Upper lobe of left lung (tissue), 4 donors: Measurements from ENCODE around the gene APOBEC3F.
"Not testable (repeated sequence)": the region's sequence is repeated elsewhere in the genome, so short reads cannot be mapped to it uniquely, and the experiment has no call there.

Experiments used
- POLR2A ChIP-seq, 4 donors: fragments of 450-650 bp; IDR thresholded peaks; one replicate each; pipeline ENCODE4 v1.5.1; 2016 to 2017; ENCODE audit warnings: antibody characterized with exemption in 4 of 4, mild to moderate bottlenecking in 2 of 4
- POLR2AphosphoS5 ChIP-seq, 2 donors: sonication (generic); formaldehyde crosslinking; IDR thresholded peaks; one replicate each; pipeline ENCODE4 v1.5.1; 2017; ENCODE audit warnings: antibody characterized with exemption in 2 of 2
- TF ChIP-seq, protein P1 (sequence below), 6 experiments: fragments of 450-650 bp in 4 of 6; fragments of 200-600 bp in 2 of 6; sonication (generic) in 2 of 6; IDR thresholded peaks; one replicate each; pipeline ENCODE4 v1.5.1; 2016 to 2019; ENCODE audit warnings: antibody characterized with exemption in 6 of 6

DNA sequence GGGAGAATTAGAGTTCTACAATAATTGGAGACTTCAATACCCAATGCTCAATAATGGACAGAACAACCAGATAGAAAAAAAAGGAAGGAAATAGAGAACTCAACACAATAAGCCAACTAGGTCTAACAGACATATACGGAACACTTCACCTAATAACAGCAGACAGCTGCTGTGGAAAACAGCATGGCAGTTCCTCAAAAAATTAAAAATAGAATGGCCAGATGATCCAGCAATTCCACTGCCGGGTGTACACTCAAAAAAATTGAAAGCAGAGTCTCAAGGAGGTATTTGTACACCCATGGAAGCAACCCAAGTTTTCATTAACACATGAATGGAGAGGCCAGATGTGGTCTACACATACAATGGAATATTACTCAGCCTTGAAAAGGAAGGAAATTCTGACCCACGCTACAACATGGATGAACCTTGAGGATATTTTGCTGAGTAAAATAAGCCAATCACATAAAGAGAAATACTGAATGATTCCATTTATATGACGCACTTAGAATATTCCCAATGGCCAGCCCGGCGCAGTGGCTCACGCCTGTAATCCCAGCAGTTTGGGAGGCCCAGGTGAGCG is 32.3 kb upstream of the APOBEC3F start:
- TF ChIP-seq POLR2A, POLR2AphosphoS5 (IDR thresholded peaks at IDR 0.05): not testable (repeated sequence)
- TF ChIP-seq, protein P1, sequence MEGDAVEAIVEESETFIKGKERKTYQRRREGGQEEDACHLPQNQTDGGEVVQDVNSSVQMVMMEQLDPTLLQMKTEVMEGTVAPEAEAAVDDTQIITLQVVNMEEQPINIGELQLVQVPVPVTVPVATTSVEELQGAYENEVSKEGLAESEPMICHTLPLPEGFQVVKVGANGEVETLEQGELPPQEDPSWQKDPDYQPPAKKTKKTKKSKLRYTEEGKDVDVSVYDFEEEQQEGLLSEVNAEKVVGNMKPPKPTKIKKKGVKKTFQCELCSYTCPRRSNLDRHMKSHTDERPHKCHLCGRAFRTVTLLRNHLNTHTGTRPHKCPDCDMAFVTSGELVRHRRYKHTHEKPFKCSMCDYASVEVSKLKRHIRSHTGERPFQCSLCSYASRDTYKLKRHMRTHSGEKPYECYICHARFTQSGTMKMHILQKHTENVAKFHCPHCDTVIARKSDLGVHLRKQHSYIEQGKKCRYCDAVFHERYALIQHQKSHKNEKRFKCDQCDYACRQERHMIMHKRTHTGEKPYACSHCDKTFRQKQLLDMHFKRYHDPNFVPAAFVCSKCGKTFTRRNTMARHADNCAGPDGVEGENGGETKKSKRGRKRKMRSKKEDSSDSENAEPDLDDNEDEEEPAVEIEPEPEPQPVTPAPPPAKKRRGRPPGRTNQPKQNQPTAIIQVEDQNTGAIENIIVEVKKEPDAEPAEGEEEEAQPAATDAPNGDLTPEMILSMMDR (IDR thresholded peaks at IDR 0.05): not testable (repeated sequence)
